ENCODE data around the gene DSCAM. TPM values are rescaled to one million over a fixed set of nuclear protein-coding genes. Genes with fewer than 3 reads are reported as not detected.

The DSCAM gene
- total RNA-seq, 1 donor from 2014 or later = not detected

- no peak for TF ChIP-seq CTCF (IDR thresholded peaks at IDR 0.05; ENCODE audit: borderline replicate concordance)
- intact Hi-C loops (cut with micrococcal nuclease) = no loop called here
- Histone ChIP-seq H3K27me3 (ENCODE audit: low read depth) (no peaks in the 10 kb centered on the region), H3K4me1 (no peaks in the 10 kb centered on the region), H3K27ac (replicated peaks) (no peak overlapping the region), H3K36me3 (no peaks in the 10 kb centered on the region), H3K4me3 (no peak overlapping the region), H3K9me3 (replicated peaks) (peaks cover 36% of the 10 kb centered on the region)
- DNase-seq = no peak
Measured at GRCh38 chr21:40871099-40871498, 24.1 kb upstream of the DSCAM start.

- H3K36me3 ChIP-seq = no peaks in the 10 kb centered on the region
- no peaks in the 10 kb centered on the region for H3K9me3 ChIP-seq (replicated peaks)
- H3K4me3 ChIP-seq = no peak overlapping the region
- H3K27me3 ChIP-seq (ENCODE audit: low read depth) = no peaks in the 10 kb centered on the region
- no peak overlapping the region for H3K27ac ChIP-seq (replicated peaks)
- TF ChIP-seq CTCF (IDR thresholded peaks at IDR 0.05; ENCODE audit: borderline replicate concordance) = no peak
- H3K4me1 ChIP-seq = no peaks in the 10 kb centered on the region
- no peak for DNase-seq
- intact Hi-C loops (cut with micrococcal nuclease) = no loop called here
Measured at GRCh38 chr21:40863839-40864238, 16.9 kb upstream of the DSCAM start.

- Histone ChIP-seq H3K4me1 (no peaks in the 10 kb centered on the region), H3K9me3 (replicated peaks) (peaks cover 13% of the 10 kb centered on the region), H3K27me3 (ENCODE audit: low read depth) (no peaks in the 10 kb centered on the region), H3K27ac (replicated peaks) (no peak overlapping the region), H3K36me3 (no peaks in the 10 kb centered on the region), H3K4me3 (no peak overlapping the region)
- intact Hi-C loops (cut with micrococcal nuclease) = no loop called here
- no peak for TF ChIP-seq CTCF (IDR thresholded peaks at IDR 0.05; ENCODE audit: borderline replicate concordance)
- no peak for DNase-seq
Measured at GRCh38 chr21:40858517-40858916, 11.6 kb upstream of the DSCAM start.

- no peak for DNase-seq
- intact Hi-C loops (cut with micrococcal nuclease) = no loop called here
- no peak for TF ChIP-seq CTCF (IDR thresholded peaks at IDR 0.05; ENCODE audit: borderline replicate concordance)
Measured at GRCh38 chr21:40853956-40854688, 7.2 kb upstream of the DSCAM start.

GRCh38 chr21:40852563-40852962 is 5.6 kb upstream of the DSCAM start:
- H3K27me3 ChIP-seq (ENCODE audit: low read depth) = peaks cover 40% of the 10 kb centered on the region
- no peaks in the 10 kb centered on the region for H3K36me3 ChIP-seq
- no peak overlapping the region for H3K4me3 ChIP-seq
- DNase-seq = no peak
- H3K4me1 ChIP-seq = no peaks in the 10 kb centered on the region
- peaks cover 7% of the 10 kb centered on the region for H3K9me3 ChIP-seq (replicated peaks)
- intact Hi-C loops (cut with micrococcal nuclease) = no loop called here
- TF ChIP-seq CTCF (IDR thresholded peaks at IDR 0.05; ENCODE audit: borderline replicate concordance) = no peak
- H3K27ac ChIP-seq (replicated peaks) = no peak overlapping the region

More at GRCh38 chr21:40853956-40854688, 7.2 kb upstream of the DSCAM start:
- Histone ChIP-seq H3K9me3 (replicated peaks) (peaks cover 13% of the 10 kb centered on the region), H3K4me1 (no peaks in the 10 kb centered on the region), H3K27me3 (ENCODE audit: low read depth) (peaks cover 24% of the 10 kb centered on the region), H3K27ac (replicated peaks) (no peak overlapping the region), H3K4me3 (no peak overlapping the region), H3K36me3 (no peaks in the 10 kb centered on the region)

Measured in left ventricle myocardium inferior (tissue), 1 donor.